BLaER1 (cell line): ENCODE data around the gene PRR15L.
"Not testable (repeated sequence)": the region's sequence is repeated elsewhere in the genome, so short reads cannot be mapped to it uniquely, and the experiment has no call there.

ENCODE experiments used
- H3K27ac ChIP-seq: shearing (Covaris generic); formaldehyde crosslinking; 2 replicates; pipeline ENCODE4 v1.8.1; 2022
- H3K27me3 ChIP-seq: shearing (Covaris generic); formaldehyde crosslinking; 2 replicates; pipeline ENCODE4 v1.8.1; 2022
- H3K36me3 ChIP-seq: shearing (Covaris generic); formaldehyde crosslinking; 2 replicates; pipeline ENCODE4 v1.8.1; 2022
- H3K4me1 ChIP-seq: shearing (Covaris generic); formaldehyde crosslinking; 2 replicates; pipeline ENCODE4 v1.8.1; 2022
- H3K4me2 ChIP-seq: shearing (Covaris generic); formaldehyde crosslinking; 2 replicates; pipeline ENCODE4 v1.8.1; 2022
- H3K4me3 ChIP-seq: shearing (Covaris generic); formaldehyde crosslinking; 2 replicates; pipeline ENCODE4 v1.8.1; 2022
- H3K9ac ChIP-seq: shearing (Covaris generic); formaldehyde crosslinking; 2 replicates; pipeline ENCODE4 v1.8.1; 2022
- H3K9me3 ChIP-seq: shearing (Covaris generic); formaldehyde crosslinking; 2 replicates; pipeline ENCODE4 v1.8.1; 2022
- H4K20me1 ChIP-seq: shearing (Covaris generic); formaldehyde crosslinking; 2 replicates; pipeline ENCODE4 v1.8.1; 2022
- Cebpa-rat ChIP-seq: shearing (Covaris generic); IDR thresholded peaks from 2 replicates; pipeline ENCODE4 v1.8.1; 2022

Gene PRR15L

GRCh38 chr17:47924785-47925677, 32.7 kb downstream of the PRR15L start:
- no peak for TF ChIP-seq Cebpa-rat
- no peak overlapping the region for H3K4me3 ChIP-seq
- H3K27ac ChIP-seq, result no peak overlapping the region
- no peak overlapping the region for H3K4me2 ChIP-seq
- H3K9me3 ChIP-seq, result no peaks in the 10 kb centered on the region
- H3K36me3 ChIP-seq, result peaks cover 93% of the 10 kb centered on the region
- no peaks in the 10 kb centered on the region for H3K4me1 ChIP-seq
- H3K27me3 ChIP-seq, result no peaks in the 10 kb centered on the region
- no peak overlapping the region for H3K9ac ChIP-seq
- 0 out of 2 replicates have a peak, but pooled peaks cover 7% of the 10 kb centered on the region for H4K20me1 ChIP-seq

- not testable (repeated sequence) for H3K27ac ChIP-seq, H3K4me1 ChIP-seq, H3K4me3 ChIP-seq, H3K9ac ChIP-seq, H3K27me3 ChIP-seq, H3K9me3 ChIP-seq, H3K4me2 ChIP-seq
- Histone ChIP-seq H3K36me3 (peaks cover 82% of the 10 kb centered on the region), H4K20me1 (peaks cover 19% of the 10 kb centered on the region; the same call in 1 of the 2 replicates)
Measured at GRCh38 chr17:47919889-47920288, 37.8 kb downstream of the PRR15L start.

- no peak for TF ChIP-seq Cebpa-rat
- H3K27ac ChIP-seq, result no peak overlapping the region
- H3K4me2 ChIP-seq, result no peak overlapping the region
- H3K27me3 ChIP-seq, result no peaks in the 10 kb centered on the region
- H3K9me3 ChIP-seq, result no peaks in the 10 kb centered on the region
- no peak overlapping the region for H3K9ac ChIP-seq
- no peak overlapping the region for H3K4me3 ChIP-seq
- peaks cover 17% of the 10 kb centered on the region for H3K4me1 ChIP-seq
- H4K20me1 ChIP-seq, result peaks cover 19% of the 10 kb centered on the region; the same call in 1 of the 2 replicates
- H3K36me3 ChIP-seq, result peaks cover 77% of the 10 kb centered on the region
Measured at GRCh38 chr17:47918991-47919390, 38.7 kb downstream of the PRR15L start.

DNA sequence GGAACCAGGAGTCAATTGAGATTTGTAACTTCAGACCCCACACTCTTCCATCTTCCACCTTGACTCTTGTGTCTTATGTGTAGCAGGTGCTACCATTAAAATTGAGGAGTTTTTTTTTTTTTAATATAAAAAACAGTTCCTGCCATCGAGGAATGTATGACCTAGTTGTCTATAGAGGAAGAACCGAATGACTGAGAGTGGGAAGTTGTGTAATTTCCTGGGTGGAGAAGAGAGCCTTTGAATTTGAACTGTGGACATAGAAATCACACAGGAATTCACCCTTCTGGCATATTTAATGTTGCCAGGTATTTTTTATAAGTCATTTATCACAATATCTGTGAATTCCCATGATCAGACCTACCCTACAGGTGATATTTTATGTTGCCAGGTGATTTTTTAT, 39.7 kb downstream of the PRR15L start:
- H3K9ac ChIP-seq, result no peak overlapping the region
- H3K4me3 ChIP-seq, result no peak overlapping the region
- peaks cover 19% of the 10 kb centered on the region for H4K20me1 ChIP-seq
- no peaks in the 10 kb centered on the region for H3K27me3 ChIP-seq
- no peak for TF ChIP-seq Cebpa-rat
- H3K9me3 ChIP-seq, result no peaks in the 10 kb centered on the region
- H3K4me2 ChIP-seq, result no peak overlapping the region
- H3K36me3 ChIP-seq, result peaks cover 67% of the 10 kb centered on the region
- H3K27ac ChIP-seq, result no peak overlapping the region
- peaks cover 23% of the 10 kb centered on the region for H3K4me1 ChIP-seq

DNA sequence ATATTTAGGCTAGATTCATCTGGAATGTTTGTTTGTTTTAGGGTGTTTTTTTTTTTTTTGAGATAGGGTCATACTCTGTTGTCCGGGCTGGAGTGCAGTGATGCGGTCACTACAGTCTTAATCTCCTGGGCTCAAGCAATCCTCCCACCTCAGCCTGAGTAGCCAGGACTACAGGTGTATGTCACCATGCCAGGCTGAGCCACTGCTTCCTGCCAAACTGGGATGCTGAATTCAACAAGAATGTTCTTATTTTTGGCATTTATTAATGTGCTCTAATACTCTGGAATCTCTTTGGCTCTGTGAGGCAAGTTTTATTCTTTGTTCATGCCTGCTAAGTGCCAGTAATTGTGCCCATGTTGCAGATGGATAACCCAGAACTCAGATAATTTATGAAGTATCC, 40.1 kb downstream of the PRR15L start:
- Histone ChIP-seq H3K36me3 (peaks cover 63% of the 10 kb centered on the region), H3K4me1 (peaks cover 23% of the 10 kb centered on the region)
- TF ChIP-seq Cebpa-rat, result no peak

DNA sequence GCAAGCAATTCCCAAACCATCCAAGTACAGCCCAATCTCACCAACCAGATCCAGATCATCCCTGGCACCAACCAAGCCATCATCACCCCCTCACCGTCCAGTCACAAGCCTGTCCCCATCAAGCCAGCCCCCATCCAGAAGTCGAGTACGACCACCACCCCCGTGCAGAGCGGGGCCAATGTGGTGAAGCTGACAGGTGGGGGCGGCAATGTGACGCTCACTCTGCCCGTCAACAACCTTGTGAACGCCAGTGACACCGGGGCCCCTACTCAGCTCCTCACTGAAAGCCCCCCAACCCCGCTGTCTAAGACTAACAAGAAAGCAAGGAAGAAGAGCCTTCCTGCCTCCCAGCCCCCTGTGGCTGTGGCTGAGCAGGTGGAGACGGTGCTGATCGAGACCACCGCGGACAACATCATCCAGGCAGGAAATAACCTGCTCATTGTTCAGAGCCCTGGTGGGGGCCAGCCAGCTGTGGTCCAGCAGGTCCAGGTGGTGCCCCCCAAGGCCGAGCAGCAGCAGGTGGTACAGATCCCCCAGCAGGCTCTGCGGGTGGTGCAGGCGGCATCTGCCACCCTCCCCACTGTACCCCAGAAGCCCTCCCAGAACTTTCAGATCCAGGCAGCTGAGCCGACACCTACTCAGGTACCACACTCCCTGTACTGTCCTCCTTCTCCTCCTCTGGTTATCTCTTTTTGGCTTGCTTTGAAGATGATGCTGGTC, 41.0 kb downstream of the PRR15L start:
- Histone ChIP-seq H3K27ac (no peak overlapping the region), H3K36me3 (peaks cover 54% of the 10 kb centered on the region), H3K4me1 (peaks cover 23% of the 10 kb centered on the region)

More for the DNA sequence above, 40.1 kb downstream of the PRR15L start:
- H3K9ac ChIP-seq, result no peak overlapping the region
- no peaks in the 10 kb centered on the region for H3K27me3 ChIP-seq
- no peak overlapping the region for H3K4me3 ChIP-seq
- H3K9me3 ChIP-seq, result no peaks in the 10 kb centered on the region
- no peak overlapping the region for H3K4me2 ChIP-seq
- H3K27ac ChIP-seq, result no peak overlapping the region
- H4K20me1 ChIP-seq, result peaks cover 19% of the 10 kb centered on the region

DNA sequence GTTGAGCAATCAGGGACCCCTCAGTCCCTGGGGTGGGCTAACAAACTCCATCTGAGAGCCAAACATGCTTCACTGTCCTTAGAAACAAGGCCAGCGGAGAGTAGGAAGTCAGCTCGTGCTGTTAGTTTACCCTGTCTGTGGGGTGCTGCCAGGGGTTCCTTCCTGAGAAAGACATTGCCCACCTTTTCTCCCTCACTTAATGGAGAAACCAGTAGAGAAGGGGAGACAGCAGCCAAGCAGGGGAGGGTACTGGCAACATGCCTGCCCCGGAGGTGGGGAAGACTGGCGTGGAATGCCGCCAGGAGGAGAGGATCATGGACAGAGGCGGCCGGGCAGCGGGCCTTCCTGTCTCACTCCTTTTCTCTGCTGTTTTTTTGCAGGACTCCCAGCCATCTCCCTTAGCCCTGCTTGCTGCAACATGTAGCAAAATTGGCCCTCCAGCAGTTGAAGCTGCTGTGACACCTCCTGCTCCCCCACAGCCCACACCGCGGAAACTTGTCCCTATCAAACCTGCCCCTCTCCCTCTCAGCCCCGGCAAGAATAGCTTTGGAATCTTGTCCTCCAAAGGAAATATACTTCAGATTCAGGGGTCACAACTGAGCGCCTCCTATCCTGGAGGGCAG, 41.8 kb downstream of the PRR15L start:
- Histone ChIP-seq H3K4me1 (peaks cover 23% of the 10 kb centered on the region), H3K36me3 (peaks cover 48% of the 10 kb centered on the region), H3K9ac (no peak overlapping the region), H3K9me3 (no peaks in the 10 kb centered on the region), H3K4me2 (no peak overlapping the region), H3K27ac (no peak overlapping the region), H4K20me1 (peaks cover 16% of the 10 kb centered on the region), H3K27me3 (no peaks in the 10 kb centered on the region), H3K4me3 (no peak overlapping the region)
- no peak for TF ChIP-seq Cebpa-rat

More for the DNA sequence above, 41.0 kb downstream of the PRR15L start:
- Histone ChIP-seq H3K27me3 (no peaks in the 10 kb centered on the region), H3K9me3 (no peaks in the 10 kb centered on the region), H3K9ac (no peak overlapping the region), H3K4me3 (no peak overlapping the region), H4K20me1 (peaks cover 15% of the 10 kb centered on the region), H3K4me2 (no peak overlapping the region)
- TF ChIP-seq Cebpa-rat, result no peak

DNA sequence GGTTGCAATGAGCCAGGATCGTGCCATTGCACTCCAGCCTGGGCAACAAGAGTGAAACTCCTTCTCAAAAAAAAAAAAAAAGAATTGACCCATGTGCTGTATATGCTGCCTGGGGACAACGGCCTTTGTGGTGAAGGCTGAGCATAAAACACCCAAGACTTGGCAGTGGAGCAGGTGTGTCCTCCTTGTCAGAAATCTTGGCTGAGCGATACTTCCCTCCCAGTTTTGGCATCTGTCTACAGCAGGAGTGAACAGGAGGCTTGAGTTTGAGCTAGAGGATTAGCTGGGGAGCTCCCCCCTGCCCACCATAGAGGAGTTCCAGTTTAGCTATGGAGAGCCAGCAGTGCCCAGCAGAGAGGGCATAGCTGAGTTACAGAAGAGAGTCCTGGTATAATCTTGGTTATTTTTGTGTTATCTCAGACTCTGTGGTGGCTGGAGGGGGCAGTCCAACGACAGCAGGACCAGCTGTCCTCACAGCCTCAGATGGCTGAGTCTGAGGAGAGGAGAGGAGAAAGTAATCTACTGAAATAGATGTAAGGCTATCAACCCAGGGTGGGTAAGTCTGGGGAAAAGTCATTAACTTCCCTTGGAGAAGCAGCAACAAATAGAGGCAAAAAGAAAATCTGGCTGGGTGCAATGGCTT, 43.3 kb downstream of the PRR15L start:
- no peak for TF ChIP-seq Cebpa-rat
- Histone ChIP-seq H3K27me3 (no peaks in the 10 kb centered on the region), H4K20me1 (peaks cover 21% of the 10 kb centered on the region), H3K4me2 (peak overlapping the region; percentile 26), H3K4me1 (peaks cover 23% of the 10 kb centered on the region), H3K27ac (no peak overlapping the region), H3K4me3 (no peak overlapping the region), H3K9ac (peak overlapping the region; percentile 11; the same call in 1 of the 2 replicates), H3K36me3 (peaks cover 60% of the 10 kb centered on the region), H3K9me3 (no peaks in the 10 kb centered on the region)

- no peaks in the 10 kb centered on the region for H3K9me3 ChIP-seq
- H3K4me2 ChIP-seq, result no peak overlapping the region
- H3K27me3 ChIP-seq, result no peaks in the 10 kb centered on the region
- no peak for TF ChIP-seq Cebpa-rat
- peaks cover 26% of the 10 kb centered on the region for H4K20me1 ChIP-seq
- peaks cover 30% of the 10 kb centered on the region for H3K4me1 ChIP-seq
- H3K4me3 ChIP-seq, result no peak overlapping the region
- peaks cover 61% of the 10 kb centered on the region for H3K36me3 ChIP-seq
- H3K9ac ChIP-seq, result no peak overlapping the region
- no peak overlapping the region for H3K27ac ChIP-seq
Measured at GRCh38 chr17:47913050-47913449, 44.6 kb downstream of the PRR15L start.
